IMR-90 (cell line): Measurements from ENCODE around the gene LRRC10B. TPM values are rescaled to one million over a fixed set of nuclear protein-coding genes. Genes with fewer than 3 reads are reported as not detected.
A peak's percentile ranks its signal among the peaks of the same experiment; 100 is the strongest.

Experiments
- ATAC-seq: fragments of 200-7000 bp; cut with Tn5 transposase; 2 replicates; pipeline ENCODE4 v1.9.1; 2020; ENCODE audit warnings: low read depth, mild to moderate bottlenecking, moderate library complexity
- BruUV-seq: library from RNA; stranded (reverse); fragments of 400-500 nt; replicated peaks from 2 replicates; lab custom pipeline; 2021; lab: Mats Ljungman, UMichigan
- CTCF ChIA-PET: fragments of 300-600 bp; formaldehyde crosslinking; extraction: SDS; loops from one replicate; lab custom pipeline; 2021; ENCODE audit warnings: antibody characterized with exemption; lab: Yijun Ruan, JAX
- POLR2A ChIA-PET: fragments of 300-600 bp; sonication (Branson Sonifier 250); formaldehyde crosslinking; loops from one replicate; lab custom pipeline; 2022; ENCODE audit warnings: antibody characterized with exemption; ENCODE audit not compliant: unreplicated experiment; lab: Charles Lee
- DNase-seq: peaks from one replicate; pipeline ENCODE4 v3.0.0; 2013
- H2AFZ ChIP-seq: replicated peaks from 2 replicates; pipeline ENCODE3; 2013; ENCODE audit warnings: low read length, mild to moderate bottlenecking; ENCODE audit not compliant: poor library complexity
- H2AK5ac ChIP-seq: 2 replicates; pipeline ENCODE4 v1.6.1; 2013; ENCODE audit warnings: low read depth, low read length, inconsistent platforms
- H2AK9ac ChIP-seq: replicated peaks from 2 replicates; pipeline ENCODE3; 2013; ENCODE audit warnings: mild to moderate bottlenecking, low read depth, low read length, moderate library complexity; ENCODE audit not compliant: poor library complexity
- H2BK120ac ChIP-seq: 2 replicates; pipeline ENCODE4 v1.6.1; 2013; ENCODE audit warnings: low read depth, low read length, inconsistent platforms
- H2BK15ac ChIP-seq: 3 replicates; pipeline ENCODE4 v1.6.1; 2013; ENCODE audit warnings: low read depth, low read length, inconsistent platforms
- H2BK20ac ChIP-seq: 2 replicates; pipeline ENCODE4 v1.6.1; 2013; ENCODE audit warnings: low read depth, mild to moderate bottlenecking, inconsistent platforms, low read length, moderate library complexity
- H2BK5ac ChIP-seq: 2 replicates; pipeline ENCODE4 v1.6.1; 2013; ENCODE audit warnings: mild to moderate bottlenecking, low read depth, low read length, inconsistent platforms; ENCODE audit not compliant: poor library complexity, severe bottlenecking
- H3K14ac ChIP-seq: replicated peaks from 2 replicates; pipeline ENCODE4 v1.6.1; 2013; ENCODE audit warnings: low read depth, low read length, inconsistent platforms
- H3K18ac ChIP-seq: 2 replicates; pipeline ENCODE4 v1.6.1; 2013; ENCODE audit warnings: low read depth, low read length, control low read depth
- H3K23ac ChIP-seq: 2 replicates; pipeline ENCODE4 v1.6.1; 2013; ENCODE audit warnings: low read depth, low read length, inconsistent platforms
- H3K27ac ChIP-seq: 2 replicates; pipeline ENCODE4 v1.5.1; 2013; ENCODE audit warnings: mild to moderate bottlenecking, control low read depth, low read length; ENCODE audit not compliant: insufficient read depth
- H3K27me3 ChIP-seq: 2 replicates; pipeline ENCODE4 v1.6.1; 2013; ENCODE audit warnings: low read length; ENCODE audit not compliant: control insufficient read depth, insufficient read depth
- H3K36me3 ChIP-seq: 2 replicates; pipeline ENCODE4 v1.6.1; 2013; ENCODE audit warnings: low read length, mixed read lengths; ENCODE audit not compliant: control insufficient read depth, insufficient read depth
- H3K4ac ChIP-seq: 2 replicates; pipeline ENCODE4 v1.6.1; 2013; ENCODE audit warnings: low read depth, low read length, inconsistent platforms
- H3K4me1 ChIP-seq: 2 replicates; pipeline ENCODE4 v1.6.1; 2013; ENCODE audit warnings: low read length, mixed read lengths; ENCODE audit not compliant: control insufficient read depth, insufficient read depth
- H3K4me2 ChIP-seq: 2 replicates; pipeline ENCODE4 v1.6.1; 2013; ENCODE audit warnings: low read depth, mild to moderate bottlenecking, control low read depth, low read length, moderate library complexity
- H3K4me3 ChIP-seq: 2 replicates; pipeline ENCODE4 v1.5.1; 2013; ENCODE audit warnings: low read depth, mild to moderate bottlenecking, control low read depth, low read length, moderate library complexity; ENCODE audit not compliant: insufficient read depth
- H3K56ac ChIP-seq: 2 replicates; pipeline ENCODE4 v1.6.1; 2013; ENCODE audit warnings: low read length, inconsistent platforms; ENCODE audit not compliant: insufficient read depth; ENCODE audit errors: extremely low read depth
- H3K79me1 ChIP-seq, 2 experiments: 2 replicates each; pipeline ENCODE4 v1.6.1; 2013; ENCODE audit warnings: low read length in 2 of 2, inconsistent platforms in 1 of 2, low read depth in 1 of 2
- H3K9ac ChIP-seq: 2 replicates; pipeline ENCODE4 v1.6.1; 2013; ENCODE audit warnings: low read depth, low read length, control low read depth
- H3K9me1 ChIP-seq: 2 replicates; pipeline ENCODE4 v1.6.1; 2013; ENCODE audit warnings: low read length, inconsistent platforms; ENCODE audit not compliant: insufficient read depth
- H3K9me3 ChIP-seq: 2 replicates; pipeline ENCODE4 v1.6.1; 2013; ENCODE audit warnings: low read length; ENCODE audit not compliant: control insufficient read depth, insufficient read depth
- H4K20me1 ChIP-seq: 2 replicates; pipeline ENCODE4 v1.6.1; 2013; ENCODE audit warnings: low read length, inconsistent platforms; ENCODE audit not compliant: insufficient read depth
- H4K5ac ChIP-seq: 2 replicates; pipeline ENCODE4 v1.6.1; 2013; ENCODE audit warnings: mild to moderate bottlenecking, low read depth, low read length, control low read depth
- H4K8ac ChIP-seq, 2 experiments: 2 replicates each; pipeline ENCODE4 v1.6.1; 2013; ENCODE audit warnings: low read depth in 2 of 2, low read length in 2 of 2, control low read depth in 1 of 2, inconsistent platforms in 1 of 2
- H4K91ac ChIP-seq: 2 replicates; pipeline ENCODE4 v1.6.1; 2013; ENCODE audit warnings: low read depth, low read length, inconsistent platforms; ENCODE audit not compliant: insufficient read depth
- BHLHE40 ChIP-seq: fragments of 150-350 bp; IDR thresholded peaks from 2 replicates; pipeline ENCODE4 v1.6.1; 2016; ENCODE audit warnings: mild to moderate bottlenecking, low read depth, low read length
- CEBPB ChIP-seq: IDR thresholded peaks from 2 replicates; pipeline ENCODE4 v1.6.1; 2012; ENCODE audit warnings: low read depth, low read length, improper control_type of control experiment
- CHD1 ChIP-seq: IDR thresholded peaks from 2 replicates; pipeline ENCODE4 v1.6.1; 2012; ENCODE audit warnings: low read depth, low read length, improper control_type of control experiment
- ELK1 ChIP-seq: fragments of 150-350 bp; IDR thresholded peaks from 2 replicates; pipeline ENCODE4 v1.6.1; 2016; ENCODE audit warnings: low read depth, mild to moderate bottlenecking, low read length, moderate library complexity, borderline replicate concordance
- FOS ChIP-seq: fragments of 150-350 bp; IDR thresholded peaks from 2 replicates; pipeline ENCODE4 v1.6.1; 2016; ENCODE audit warnings: low read depth, low read length
- MAFK ChIP-seq: IDR thresholded peaks from 2 replicates; pipeline ENCODE4 v1.6.1; 2012; ENCODE audit warnings: low read depth, low read length, improper control_type of control experiment
- MAZ ChIP-seq: IDR thresholded peaks from 2 replicates; pipeline ENCODE4 v1.6.1; 2012; ENCODE audit warnings: low read depth, mild to moderate bottlenecking, low read length, improper control_type of control experiment, moderate library complexity, borderline replicate concordance
- MXI1 ChIP-seq: IDR thresholded peaks from 2 replicates; pipeline ENCODE4 v1.6.1; 2012; ENCODE audit warnings: low read depth, mild to moderate bottlenecking, low read length, moderate library complexity, borderline replicate concordance
- NFE2L2 ChIP-seq: fragments of 150-350 bp; IDR thresholded peaks from 2 replicates; pipeline ENCODE4 v1.6.1; 2016; ENCODE audit warnings: low read depth, mild to moderate bottlenecking, low read length
- POLR2A ChIP-seq: IDR thresholded peaks from 2 replicates; pipeline ENCODE4 v1.6.1; 2012; ENCODE audit warnings: mild to moderate bottlenecking, low read depth, low read length
- RAD21 ChIP-seq: IDR thresholded peaks from 2 replicates; pipeline ENCODE4 v1.6.1; 2012; ENCODE audit warnings: low read length, improper control_type of control experiment
- RCOR1 ChIP-seq: IDR thresholded peaks from 2 replicates; pipeline ENCODE4 v1.6.1; 2012; ENCODE audit warnings: mild to moderate bottlenecking, low read length, improper control_type of control experiment; ENCODE audit not compliant: insufficient replicate concordance
- RFX5 ChIP-seq: IDR thresholded peaks from 2 replicates; pipeline ENCODE4 v1.8.0; 2012; ENCODE audit warnings: low read depth, mild to moderate bottlenecking, low read length, moderate library complexity
- SMC3 ChIP-seq: fragments of 150-350 bp; IDR thresholded peaks from 2 replicates; pipeline ENCODE4 v1.6.1; 2016; ENCODE audit warnings: low read depth, mild to moderate bottlenecking, antibody characterized with exemption, low read length, moderate library complexity
- USF2 ChIP-seq: fragments of 150-350 bp; IDR thresholded peaks from 2 replicates; pipeline ENCODE4 v1.6.1; 2017; ENCODE audit warnings: mild to moderate bottlenecking, antibody characterized with exemption, low read length, low read depth
- WGBS, 2 experiments: methylation state at CpG; one replicate each; pipeline versions ENCODE4 v1.1.5 to v1.1.7; 2013; ENCODE audit warnings: missing lambda C conversion rate in 2 of 2; ENCODE audit not compliant: insufficient read length in 1 of 2; ENCODE audit errors: extremely low coverage in 2 of 2; 5-methylcytosine and 5-hydroxymethylcytosine counted together
- dilution Hi-C: fragments of 300-500 bp; cut with HindIII; formaldehyde crosslinking; loops from one replicate; pipeline ENCODE4 v1.14.3; 2018; ENCODE audit warnings: low sequenced_read_pairs; ENCODE audit not compliant: unreplicated experiment
- in situ Hi-C: fragments of 300-500 bp; cut with MboI; formaldehyde crosslinking; loops from 3 replicates; pipeline ENCODE4 v1.14.3; 2019; ENCODE audit warnings: low sequenced_read_pairs, inconsistent platforms, mixed read lengths
- intact Hi-C: fragments of 100-400 bp; cut with micrococcal nuclease; formaldehyde crosslinking; loops from 2 replicates; pipeline ENCODE4 v1.10.0; 2022
- polyA plus RNA-seq, 3 experiments: library from polyadenylated mRNA; depleted of rRNA; stranded (reverse); fragments of >200 nt; gene quantifications; 2 replicates each; pipeline ENCODE4 v1.2.3, GENCODE V29; 2012; ENCODE audit warnings: low replicate concordance in 1 of 3
- total RNA-seq: library from RNA; depleted of rRNA; stranded (reverse); fragments of >200 nt; gene quantifications from 2 replicates; pipeline ENCODE4 v1.2.3, GENCODE V29; 2012
- TF ChIP-seq, protein P1 (sequence below): conservative IDR thresholded peaks from 2 replicates; pipeline ENCODE4 v1.5.1; 2012; ENCODE audit warnings: mild to moderate bottlenecking, low read depth, low read length, improper control_type of control experiment

LRRC10B gene
- total and polyA plus RNA-seq, 2 of the 4 experiments (the other 2 are of a cell fraction): not detected

- Histone ChIP-seq H2AK9ac (no peak overlapping the region), H3K79me1 (no peaks in the 10 kb centered on the region), H3K4ac (no peak overlapping the region), H4K5ac (no peak overlapping the region), H3K27me3 (peaks cover 29% of the 10 kb centered on the region), H2AK5ac (no peak overlapping the region), H3K4me3 (no peak overlapping the region), H2BK15ac (no peak overlapping the region), H3K36me3 (no peaks in the 10 kb centered on the region), H3K14ac (no peak overlapping the region), H3K18ac (no peak overlapping the region), H4K91ac (no peak overlapping the region), H3K9me3 (no peaks in the 10 kb centered on the region), H3K4me1 (peaks cover 3% of the 10 kb centered on the region; the same call in 1 of the 2 replicates), H4K8ac (no peak overlapping the region), H2BK20ac (no peak overlapping the region), H3K27ac (no peak overlapping the region), H3K9ac (no peak overlapping the region), H3K9me1 (no peaks in the 10 kb centered on the region), H2AFZ (no peak overlapping the region), H3K4me2 (no peak overlapping the region), H2BK5ac (peak overlapping the region; percentile 72), H2BK120ac (no peak overlapping the region), H4K20me1 (no peaks in the 10 kb centered on the region), H3K56ac (no peak overlapping the region), H3K23ac (no peak overlapping the region)
- DNase-seq: no peak
- ChIA-PET POLR2A (no interaction called here), CTCF (no interaction called here)
- dilution Hi-C loops: no loop called here
- no peak for TF ChIP-seq USF2
- TF ChIP-seq CHD1: no peak
- no peak for TF ChIP-seq CEBPB
- TF ChIP-seq, protein P1, sequence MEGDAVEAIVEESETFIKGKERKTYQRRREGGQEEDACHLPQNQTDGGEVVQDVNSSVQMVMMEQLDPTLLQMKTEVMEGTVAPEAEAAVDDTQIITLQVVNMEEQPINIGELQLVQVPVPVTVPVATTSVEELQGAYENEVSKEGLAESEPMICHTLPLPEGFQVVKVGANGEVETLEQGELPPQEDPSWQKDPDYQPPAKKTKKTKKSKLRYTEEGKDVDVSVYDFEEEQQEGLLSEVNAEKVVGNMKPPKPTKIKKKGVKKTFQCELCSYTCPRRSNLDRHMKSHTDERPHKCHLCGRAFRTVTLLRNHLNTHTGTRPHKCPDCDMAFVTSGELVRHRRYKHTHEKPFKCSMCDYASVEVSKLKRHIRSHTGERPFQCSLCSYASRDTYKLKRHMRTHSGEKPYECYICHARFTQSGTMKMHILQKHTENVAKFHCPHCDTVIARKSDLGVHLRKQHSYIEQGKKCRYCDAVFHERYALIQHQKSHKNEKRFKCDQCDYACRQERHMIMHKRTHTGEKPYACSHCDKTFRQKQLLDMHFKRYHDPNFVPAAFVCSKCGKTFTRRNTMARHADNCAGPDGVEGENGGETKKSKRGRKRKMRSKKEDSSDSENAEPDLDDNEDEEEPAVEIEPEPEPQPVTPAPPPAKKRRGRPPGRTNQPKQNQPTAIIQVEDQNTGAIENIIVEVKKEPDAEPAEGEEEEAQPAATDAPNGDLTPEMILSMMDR: no peak
- TF ChIP-seq MXI1: no peak
- TF ChIP-seq MAFK: no peak
- TF ChIP-seq FOS: no peak
- no peak for TF ChIP-seq NFE2L2
- TF ChIP-seq ELK1: no peak
- TF ChIP-seq SMC3: no peak
- TF ChIP-seq MAZ: no peak
- TF ChIP-seq POLR2A: no peak
- TF ChIP-seq RFX5: no peak
- TF ChIP-seq RAD21: no peak
- no peak for TF ChIP-seq RCOR1
- no peak for TF ChIP-seq BHLHE40
- in situ Hi-C loops: no loop called here
- intact Hi-C loops: no loop called here
- ATAC-seq: no peak
- BruUV-seq: no TSS peak
- WGBS, 2 experiments: 65% methylated on average over 5 of the region's 9 CpGs; no CpG with 5 or more reads in 1 of the 2 experiments
Observed at GRCh38 chr11:61497876-61498275, 10.7 kb upstream of the LRRC10B start.
